WTC11 (cell line): ENCODE measurements around the gene LRRC7. TPM values are rescaled to one million over a fixed set of nuclear protein-coding genes. Genes with fewer than 3 reads are reported as not detected.

Experiments
- ATAC-seq: fragments of 200-7000 bp; cut with Tn5 transposase; 2 replicates; pipeline ENCODE4 v1.10.0; 2021; ENCODE audit warnings: mild to moderate bottlenecking, moderate library complexity
- CTCF ChIA-PET: fragments of 300-600 bp; sonication (Branson Sonifier 250); formaldehyde crosslinking; loops from one replicate; lab custom pipeline; 2021; ENCODE audit warnings: antibody characterized with exemption; lab: Charles Lee
- POLR2A ChIA-PET: fragments of 350-600 bp; sonication (Branson Sonifier 250); formaldehyde crosslinking; loops from one replicate; lab custom pipeline; 2021; ENCODE audit warnings: antibody characterized with exemption; lab: Charles Lee
- DNase-seq: peaks from one replicate; pipeline ENCODE4 v3.0.0; 2021; ENCODE audit warnings: low spot score
- H3K27ac Mint-ChIP-seq: 2 replicates; pipeline ENCODE4 v1.8.0; 2021; ENCODE audit warnings: mixed read lengths
- H3K27me3 Mint-ChIP-seq: 2 replicates; pipeline ENCODE4 v1.8.0; 2021; ENCODE audit warnings: low read depth, mild to moderate bottlenecking, moderate library complexity, mixed read lengths
- H3K36me3 Mint-ChIP-seq: 2 replicates; pipeline ENCODE4 v1.8.0; 2021; ENCODE audit warnings: mixed read lengths
- H3K4me1 Mint-ChIP-seq: 2 replicates; pipeline ENCODE4 v1.8.0; 2022; ENCODE audit warnings: mixed read lengths
- H3K4me3 Mint-ChIP-seq: 2 replicates; pipeline ENCODE4 v1.8.0; 2021; ENCODE audit warnings: mild to moderate bottlenecking, moderate library complexity, mixed read lengths
- H3K9me3 Mint-ChIP-seq: 2 replicates; pipeline ENCODE4 v1.8.0; 2021; ENCODE audit warnings: mixed read lengths
- CBFB ChIP-seq: sonication (generic); formaldehyde crosslinking; IDR thresholded peaks from 2 replicates; pipeline ENCODE4 v1.8.1; 2022; ENCODE audit warnings: mild to moderate bottlenecking, low read depth, missing genetic modification reagents
- CREM ChIP-seq: sonication (generic); formaldehyde crosslinking; IDR thresholded peaks from 2 replicates; pipeline ENCODE4 v1.8.1; 2022; ENCODE audit warnings: mild to moderate bottlenecking, missing genetic modification reagents, moderate library complexity
- ESRRA ChIP-seq: sonication (generic); formaldehyde crosslinking; IDR thresholded peaks from 2 replicates; pipeline ENCODE4 v1.8.1; 2022; ENCODE audit warnings: mild to moderate bottlenecking, missing genetic modification reagents, borderline replicate concordance
- FOXP1 ChIP-seq: sonication (generic); formaldehyde crosslinking; IDR thresholded peaks from 2 replicates; pipeline ENCODE4 v1.8.0; 2022; ENCODE audit warnings: missing genetic modification reagents, mild to moderate bottlenecking, moderate library complexity, borderline replicate concordance
- GTF2I ChIP-seq: fragments of 250-450 bp; sonication (Bioruptor Pico); conservative IDR thresholded peaks from 2 replicates; pipeline ENCODE4 v1.4.0; 2021; ENCODE audit warnings: mild to moderate bottlenecking
- JUN ChIP-seq: sonication (generic); formaldehyde crosslinking; IDR thresholded peaks from 2 replicates; pipeline ENCODE4 v1.8.0; 2023; ENCODE audit warnings: mild to moderate bottlenecking, missing genetic modification reagents
- MXD4 ChIP-seq: fragments of 250-450 bp; sonication (Bioruptor Pico); IDR thresholded peaks from 2 replicates; pipeline ENCODE4 v1.8.0; 2021; ENCODE audit warnings: mild to moderate bottlenecking, moderate library complexity, borderline replicate concordance
- MYBL2 ChIP-seq: sonication (generic); formaldehyde crosslinking; IDR thresholded peaks from 2 replicates; pipeline ENCODE4 v1.8.1; 2023; ENCODE audit warnings: mild to moderate bottlenecking, moderate library complexity, missing genetic modification reagents
- PRRX2 ChIP-seq: fragments of 250-450 bp; sonication (Bioruptor Pico); IDR thresholded peaks from 2 replicates; pipeline ENCODE4 v1.8.0; 2021; ENCODE audit warnings: mild to moderate bottlenecking
- RORB ChIP-seq: fragments of 250-450 bp; sonication (Bioruptor Pico); IDR thresholded peaks from 2 replicates; pipeline ENCODE4 v1.9.0; 2021; ENCODE audit warnings: mild to moderate bottlenecking
- TP53 ChIP-seq: sonication (generic); formaldehyde crosslinking; IDR thresholded peaks from 2 replicates; pipeline ENCODE4 v1.8.1; 2023; ENCODE audit warnings: mild to moderate bottlenecking, missing genetic modification reagents
- ZNF138 ChIP-seq: sonication (generic); formaldehyde crosslinking; conservative IDR thresholded peaks from 2 replicates; pipeline ENCODE4 v1.8.1; 2022; ENCODE audit warnings: mild to moderate bottlenecking, moderate library complexity, missing genetic modification reagents
- ZNF671 ChIP-seq: fragments of 250-450 bp; sonication (Bioruptor Pico); IDR thresholded peaks from 2 replicates; pipeline ENCODE4 v1.8.0; 2021; ENCODE audit warnings: mild to moderate bottlenecking
- total RNA-seq: library from RNA; stranded (reverse); gene quantifications from 3 replicates; pipeline ENCODE4 v1.2.3, GENCODE V29; 2021
- TF ChIP-seq, protein P1 (sequence below): sonication (generic); formaldehyde crosslinking; IDR thresholded peaks from 2 replicates; pipeline ENCODE4 v1.8.1; 2022; ENCODE audit warnings: low read depth, missing genetic modification reagents, borderline replicate concordance
- TF ChIP-seq, protein P2 (sequence below): sonication (generic); formaldehyde crosslinking; IDR thresholded peaks from 2 replicates; pipeline ENCODE4 v1.8.1; 2022; ENCODE audit warnings: mild to moderate bottlenecking, missing genetic modification reagents, moderate library complexity, borderline replicate concordance
- TF ChIP-seq, protein P3 (sequence below): sonication (generic); formaldehyde crosslinking; IDR thresholded peaks from 2 replicates; pipeline ENCODE4 v1.8.1; 2022; ENCODE audit warnings: low read depth, mild to moderate bottlenecking, moderate library complexity, missing genetic modification reagents, borderline replicate concordance
- TF ChIP-seq, protein P4 (sequence below): fragments of 200-600 bp; IDR thresholded peaks from 2 replicates; pipeline ENCODE4 v1.8.0; 2022; ENCODE audit warnings: antibody characterized with exemption
- TF ChIP-seq, protein P5 (sequence below): fragments of 250-450 bp; sonication (Bioruptor Pico); IDR thresholded peaks from 2 replicates; pipeline ENCODE4 v1.8.0; 2021; ENCODE audit warnings: mild to moderate bottlenecking
- TF ChIP-seq, protein P6 (sequence below): sonication (generic); formaldehyde crosslinking; conservative IDR thresholded peaks from 2 replicates; pipeline ENCODE4 v1.8.1; 2022; ENCODE audit warnings: mild to moderate bottlenecking, missing genetic modification reagents
- TF ChIP-seq, protein P7 (sequence below): sonication (generic); formaldehyde crosslinking; IDR thresholded peaks from 2 replicates; pipeline ENCODE4 v1.8.0; 2023; ENCODE audit warnings: missing genetic modification reagents

LRRC7 gene
- total RNA-seq, 1 experiment from 2014 or later, result not detected

DNA sequence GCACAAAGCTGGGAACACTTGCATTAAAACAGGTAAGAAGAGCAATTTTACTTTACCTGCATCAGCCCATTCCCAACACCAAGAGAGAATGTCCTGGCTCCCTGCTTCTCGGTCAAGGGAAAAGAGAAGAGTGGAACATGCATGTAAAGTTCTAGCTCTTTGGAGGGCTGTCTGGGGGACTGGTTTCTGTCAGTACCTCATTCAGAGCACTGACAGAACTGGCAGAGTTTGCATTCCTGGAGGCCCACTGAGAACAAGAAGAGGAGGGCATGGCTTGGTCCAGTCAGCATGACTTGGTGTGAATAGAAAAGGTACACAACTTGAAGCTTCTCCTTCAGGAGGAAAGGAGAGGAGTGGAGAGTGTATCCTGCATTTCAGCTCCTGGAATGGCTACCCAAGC lies 83.9 kb downstream of the LRRC7 start (continued):
- TF ChIP-seq, protein P1, sequence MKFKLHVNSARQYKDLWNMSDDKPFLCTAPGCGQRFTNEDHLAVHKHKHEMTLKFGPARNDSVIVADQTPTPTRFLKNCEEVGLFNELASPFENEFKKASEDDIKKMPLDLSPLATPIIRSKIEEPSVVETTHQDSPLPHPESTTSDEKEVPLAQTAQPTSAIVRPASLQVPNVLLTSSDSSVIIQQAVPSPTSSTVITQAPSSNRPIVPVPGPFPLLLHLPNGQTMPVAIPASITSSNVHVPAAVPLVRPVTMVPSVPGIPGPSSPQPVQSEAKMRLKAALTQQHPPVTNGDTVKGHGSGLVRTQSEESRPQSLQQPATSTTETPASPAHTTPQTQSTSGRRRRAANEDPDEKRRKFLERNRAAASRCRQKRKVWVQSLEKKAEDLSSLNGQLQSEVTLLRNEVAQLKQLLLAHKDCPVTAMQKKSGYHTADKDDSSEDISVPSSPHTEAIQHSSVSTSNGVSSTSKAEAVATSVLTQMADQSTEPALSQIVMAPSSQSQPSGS (CRISPR knock-in tag), result no peak
- TF ChIP-seq, protein P2, sequence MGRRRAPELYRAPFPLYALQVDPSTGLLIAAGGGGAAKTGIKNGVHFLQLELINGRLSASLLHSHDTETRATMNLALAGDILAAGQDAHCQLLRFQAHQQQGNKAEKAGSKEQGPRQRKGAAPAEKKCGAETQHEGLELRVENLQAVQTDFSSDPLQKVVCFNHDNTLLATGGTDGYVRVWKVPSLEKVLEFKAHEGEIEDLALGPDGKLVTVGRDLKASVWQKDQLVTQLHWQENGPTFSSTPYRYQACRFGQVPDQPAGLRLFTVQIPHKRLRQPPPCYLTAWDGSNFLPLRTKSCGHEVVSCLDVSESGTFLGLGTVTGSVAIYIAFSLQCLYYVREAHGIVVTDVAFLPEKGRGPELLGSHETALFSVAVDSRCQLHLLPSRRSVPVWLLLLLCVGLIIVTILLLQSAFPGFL (CRISPR knock-in tag), result no peak
- TF ChIP-seq MYBL2 (CRISPR knock-in tag), result no peak
- TF ChIP-seq, protein P3, sequence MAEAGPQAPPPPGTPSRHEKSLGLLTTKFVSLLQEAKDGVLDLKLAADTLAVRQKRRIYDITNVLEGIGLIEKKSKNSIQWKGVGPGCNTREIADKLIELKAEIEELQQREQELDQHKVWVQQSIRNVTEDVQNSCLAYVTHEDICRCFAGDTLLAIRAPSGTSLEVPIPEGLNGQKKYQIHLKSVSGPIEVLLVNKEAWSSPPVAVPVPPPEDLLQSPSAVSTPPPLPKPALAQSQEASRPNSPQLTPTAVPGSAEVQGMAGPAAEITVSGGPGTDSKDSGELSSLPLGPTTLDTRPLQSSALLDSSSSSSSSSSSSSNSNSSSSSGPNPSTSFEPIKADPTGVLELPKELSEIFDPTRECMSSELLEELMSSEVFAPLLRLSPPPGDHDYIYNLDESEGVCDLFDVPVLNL (CRISPR knock-in tag), result no peak
- TF ChIP-seq ZNF671 (CRISPR knock-in tag), result no peak
- TF ChIP-seq, protein P4, sequence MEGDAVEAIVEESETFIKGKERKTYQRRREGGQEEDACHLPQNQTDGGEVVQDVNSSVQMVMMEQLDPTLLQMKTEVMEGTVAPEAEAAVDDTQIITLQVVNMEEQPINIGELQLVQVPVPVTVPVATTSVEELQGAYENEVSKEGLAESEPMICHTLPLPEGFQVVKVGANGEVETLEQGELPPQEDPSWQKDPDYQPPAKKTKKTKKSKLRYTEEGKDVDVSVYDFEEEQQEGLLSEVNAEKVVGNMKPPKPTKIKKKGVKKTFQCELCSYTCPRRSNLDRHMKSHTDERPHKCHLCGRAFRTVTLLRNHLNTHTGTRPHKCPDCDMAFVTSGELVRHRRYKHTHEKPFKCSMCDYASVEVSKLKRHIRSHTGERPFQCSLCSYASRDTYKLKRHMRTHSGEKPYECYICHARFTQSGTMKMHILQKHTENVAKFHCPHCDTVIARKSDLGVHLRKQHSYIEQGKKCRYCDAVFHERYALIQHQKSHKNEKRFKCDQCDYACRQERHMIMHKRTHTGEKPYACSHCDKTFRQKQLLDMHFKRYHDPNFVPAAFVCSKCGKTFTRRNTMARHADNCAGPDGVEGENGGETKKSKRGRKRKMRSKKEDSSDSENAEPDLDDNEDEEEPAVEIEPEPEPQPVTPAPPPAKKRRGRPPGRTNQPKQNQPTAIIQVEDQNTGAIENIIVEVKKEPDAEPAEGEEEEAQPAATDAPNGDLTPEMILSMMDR, result no peak

DNA sequence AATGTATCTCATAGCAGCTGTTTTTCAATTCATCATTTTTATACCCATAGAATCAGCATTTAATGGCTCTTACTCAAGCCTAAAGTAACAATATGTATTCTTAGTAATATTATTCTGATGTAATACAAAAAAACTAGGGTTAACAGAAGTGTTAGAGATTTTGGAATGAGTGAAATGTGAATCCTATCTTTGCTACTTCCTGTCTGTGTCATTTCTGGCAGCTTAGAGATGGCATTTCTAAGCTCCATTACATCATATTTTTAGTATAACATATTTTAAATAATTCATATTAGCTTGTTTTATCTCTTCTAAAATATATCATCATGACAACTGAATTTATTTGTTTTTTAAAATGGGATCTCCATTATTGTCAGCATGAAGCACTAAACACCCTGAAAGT lies 90.2 kb downstream of the LRRC7 start:
- Mint-ChIP-seq H3K9me3 (no peaks in the 10 kb centered on the region), H3K4me3 (no peak overlapping the region), H3K27me3 (no peaks in the 10 kb centered on the region), H3K27ac (no peak overlapping the region), H3K4me1 (no peaks in the 10 kb centered on the region), H3K36me3 (no peaks in the 10 kb centered on the region)
- ChIA-PET POLR2A (no interaction called here), CTCF (no interaction called here)
- ATAC-seq (no peak), DNase-seq (no peak)
- TF ChIP-seq, protein P5, sequence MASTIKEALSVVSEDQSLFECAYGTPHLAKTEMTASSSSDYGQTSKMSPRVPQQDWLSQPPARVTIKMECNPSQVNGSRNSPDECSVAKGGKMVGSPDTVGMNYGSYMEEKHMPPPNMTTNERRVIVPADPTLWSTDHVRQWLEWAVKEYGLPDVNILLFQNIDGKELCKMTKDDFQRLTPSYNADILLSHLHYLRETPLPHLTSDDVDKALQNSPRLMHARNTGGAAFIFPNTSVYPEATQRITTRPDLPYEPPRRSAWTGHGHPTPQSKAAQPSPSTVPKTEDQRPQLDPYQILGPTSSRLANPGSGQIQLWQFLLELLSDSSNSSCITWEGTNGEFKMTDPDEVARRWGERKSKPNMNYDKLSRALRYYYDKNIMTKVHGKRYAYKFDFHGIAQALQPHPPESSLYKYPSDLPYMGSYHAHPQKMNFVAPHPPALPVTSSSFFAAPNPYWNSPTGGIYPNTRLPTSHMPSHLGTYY, result no peak
- TF ChIP-seq CREM (CRISPR knock-in tag) (no peak), ESRRA (CRISPR knock-in tag) (no peak), TP53 (CRISPR knock-in tag) (no peak), PRRX2 (CRISPR knock-in tag) (no peak), RORB (no peak), MXD4 (no peak), ZNF138 (CRISPR knock-in tag) (no peak), MYBL2 (CRISPR knock-in tag) (no peak), FOXP1 (CRISPR knock-in tag) (no peak), JUN (CRISPR knock-in tag) (no peak), GTF2I (no peak), CBFB (CRISPR knock-in tag) (no peak)
- TF ChIP-seq, protein P6, sequence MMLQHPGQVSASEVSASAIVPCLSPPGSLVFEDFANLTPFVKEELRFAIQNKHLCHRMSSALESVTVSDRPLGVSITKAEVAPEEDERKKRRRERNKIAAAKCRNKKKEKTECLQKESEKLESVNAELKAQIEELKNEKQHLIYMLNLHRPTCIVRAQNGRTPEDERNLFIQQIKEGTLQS (CRISPR knock-in tag), result no peak
- TF ChIP-seq, protein P1 (CRISPR knock-in tag), result no peak
- TF ChIP-seq, protein P7, sequence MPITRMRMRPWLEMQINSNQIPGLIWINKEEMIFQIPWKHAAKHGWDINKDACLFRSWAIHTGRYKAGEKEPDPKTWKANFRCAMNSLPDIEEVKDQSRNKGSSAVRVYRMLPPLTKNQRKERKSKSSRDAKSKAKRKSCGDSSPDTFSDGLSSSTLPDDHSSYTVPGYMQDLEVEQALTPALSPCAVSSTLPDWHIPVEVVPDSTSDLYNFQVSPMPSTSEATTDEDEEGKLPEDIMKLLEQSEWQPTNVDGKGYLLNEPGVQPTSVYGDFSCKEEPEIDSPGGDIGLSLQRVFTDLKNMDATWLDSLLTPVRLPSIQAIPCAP (CRISPR knock-in tag), result no peak
